OCI-LY3 (cell line): ENCODE measurements around the gene TMEM209.
"Not testable (repeated sequence)": the region's sequence is repeated elsewhere in the genome, so short reads cannot be mapped to it uniquely, and the experiment has no call there.

Source experiments
- H2AFZ ChIP-seq: fragments of 200-600, 300-600 bp; shearing (Covaris generic); 2 replicates; pipeline ENCODE4 v1.6.0; 2014; ENCODE audit warnings: antibody characterized with exemption, low read depth, low read length
- H3K27ac ChIP-seq: fragments of 200-600, 300-600 bp; sonication (generic); 2 replicates; pipeline ENCODE4 v1.5.1; 2014; ENCODE audit warnings: mild to moderate bottlenecking, low read length, moderate library complexity, mixed read lengths
- H3K27me3 ChIP-seq: fragments of 200-600, 300-600 bp; sonication (generic); 2 replicates; pipeline ENCODE4 v1.6.1; 2014; ENCODE audit warnings: low read depth, low read length, mixed read lengths
- H3K36me3 ChIP-seq: fragments of 200-600, 300-600 bp; sonication (generic); replicated peaks from 2 replicates; pipeline ENCODE3; 2014; ENCODE audit warnings: low read depth, low read length, mixed read lengths
- H3K4me1 ChIP-seq: fragments of 300-600, 200-600 bp; sonication (generic); 2 replicates; pipeline ENCODE4 v1.6.1; 2014; ENCODE audit warnings: low read length, mixed read lengths
- H3K4me2 ChIP-seq: fragments of 200-600, 300-600 bp; sonication (generic); 2 replicates; pipeline ENCODE4 v1.6.1; 2014; ENCODE audit warnings: low read length, mixed read lengths
- H3K4me3 ChIP-seq: fragments of 300-600, 200-600 bp; sonication (generic); 2 replicates; pipeline ENCODE4 v1.5.1; 2014; ENCODE audit warnings: antibody characterized with exemption, mild to moderate bottlenecking, low read length, moderate library complexity
- H3K79me2 ChIP-seq: fragments of 300-600, 200-600 bp; shearing (Covaris generic); 2 replicates; pipeline ENCODE4 v1.6.1; 2014; ENCODE audit warnings: mild to moderate bottlenecking, low read length, mixed read lengths
- H3K9ac ChIP-seq: fragments of 300-600, 200-600 bp; shearing (Covaris generic); 2 replicates; pipeline ENCODE4 v1.6.0; 2014; ENCODE audit warnings: mild to moderate bottlenecking, low read length, moderate library complexity
- H3K9me3 ChIP-seq: fragments of 200-600, 300-600 bp; shearing (Covaris generic); 2 replicates; pipeline ENCODE4 v1.6.1; 2014; ENCODE audit warnings: low read length, mixed read lengths; ENCODE audit not compliant: insufficient read depth
- H4K20me1 ChIP-seq: fragments of 200-600, 300-600 bp; sonication (generic); 2 replicates; pipeline ENCODE4 v1.6.1; 2016; ENCODE audit warnings: low read length, mixed read lengths; ENCODE audit not compliant: insufficient read depth
- EZH2phosphoT487 ChIP-seq: fragments of 200-600 bp; shearing (Covaris generic); IDR thresholded peaks from 2 replicates; pipeline ENCODE4 v1.6.1; 2018; ENCODE audit warnings: antibody characterized with exemption, mixed run types, low read depth
- TF ChIP-seq, protein P1 (sequence below): fragments of 200-600, 300-600 bp; sonication (generic); IDR thresholded peaks from 2 replicates; pipeline ENCODE4 v1.5.1; 2014; ENCODE audit warnings: antibody characterized with exemption, low read length, low read depth

Gene TMEM209

DNA sequence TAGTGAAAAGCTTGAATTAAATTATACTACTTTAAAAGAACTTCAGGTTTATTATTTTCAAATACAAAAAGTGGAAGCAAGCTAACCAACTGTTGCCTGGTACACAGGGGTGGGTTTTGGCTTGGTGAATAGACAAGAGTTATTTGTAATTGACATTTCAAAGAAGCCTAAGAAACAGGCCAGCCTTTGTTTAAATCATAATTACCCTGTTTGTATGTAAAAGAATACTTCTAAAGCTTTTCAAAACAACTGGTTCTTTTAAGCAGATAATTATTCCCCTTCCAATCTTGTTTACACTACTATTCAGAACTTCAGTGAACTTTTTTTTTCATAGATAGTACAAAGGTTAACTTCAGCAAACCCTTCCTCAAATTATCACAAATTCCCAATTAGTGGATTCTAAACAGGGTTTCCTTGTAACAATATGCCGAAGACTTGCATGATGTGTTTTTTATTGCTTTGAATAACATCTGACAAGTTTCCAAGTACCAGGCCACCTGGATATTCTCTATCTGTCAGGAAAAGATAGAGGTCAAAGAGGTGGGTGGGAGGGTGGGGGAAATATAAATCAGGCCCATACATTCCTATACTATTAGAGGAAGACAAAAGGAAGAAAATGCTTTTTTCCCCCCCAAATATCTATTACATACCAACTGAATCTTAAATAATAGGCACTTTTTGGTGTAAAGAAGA is 22.8 kb upstream of the TMEM209 start:
- no peaks in the 10 kb centered on the region for H3K27me3 ChIP-seq
- no peaks in the 10 kb centered on the region for H4K20me1 ChIP-seq
- H3K9me3 ChIP-seq: no peaks in the 10 kb centered on the region; the same call in 1 of the 2 replicates
- H2AFZ ChIP-seq: no peak overlapping the region
- no peak overlapping the region for H3K9ac ChIP-seq
- H3K27ac ChIP-seq: no peak overlapping the region
- no peak overlapping the region for H3K4me3 ChIP-seq
- no peak for TF ChIP-seq EZH2phosphoT487
- TF ChIP-seq, protein P1, sequence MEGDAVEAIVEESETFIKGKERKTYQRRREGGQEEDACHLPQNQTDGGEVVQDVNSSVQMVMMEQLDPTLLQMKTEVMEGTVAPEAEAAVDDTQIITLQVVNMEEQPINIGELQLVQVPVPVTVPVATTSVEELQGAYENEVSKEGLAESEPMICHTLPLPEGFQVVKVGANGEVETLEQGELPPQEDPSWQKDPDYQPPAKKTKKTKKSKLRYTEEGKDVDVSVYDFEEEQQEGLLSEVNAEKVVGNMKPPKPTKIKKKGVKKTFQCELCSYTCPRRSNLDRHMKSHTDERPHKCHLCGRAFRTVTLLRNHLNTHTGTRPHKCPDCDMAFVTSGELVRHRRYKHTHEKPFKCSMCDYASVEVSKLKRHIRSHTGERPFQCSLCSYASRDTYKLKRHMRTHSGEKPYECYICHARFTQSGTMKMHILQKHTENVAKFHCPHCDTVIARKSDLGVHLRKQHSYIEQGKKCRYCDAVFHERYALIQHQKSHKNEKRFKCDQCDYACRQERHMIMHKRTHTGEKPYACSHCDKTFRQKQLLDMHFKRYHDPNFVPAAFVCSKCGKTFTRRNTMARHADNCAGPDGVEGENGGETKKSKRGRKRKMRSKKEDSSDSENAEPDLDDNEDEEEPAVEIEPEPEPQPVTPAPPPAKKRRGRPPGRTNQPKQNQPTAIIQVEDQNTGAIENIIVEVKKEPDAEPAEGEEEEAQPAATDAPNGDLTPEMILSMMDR: no peak
- H3K79me2 ChIP-seq: no peaks in the 10 kb centered on the region
- H3K4me1 ChIP-seq: 0 out of 2 replicates have a peak, but pooled peaks cover 3% of the 10 kb centered on the region
- H3K4me2 ChIP-seq: no peak overlapping the region
- no peaks in the 10 kb centered on the region for H3K36me3 ChIP-seq

DNA sequence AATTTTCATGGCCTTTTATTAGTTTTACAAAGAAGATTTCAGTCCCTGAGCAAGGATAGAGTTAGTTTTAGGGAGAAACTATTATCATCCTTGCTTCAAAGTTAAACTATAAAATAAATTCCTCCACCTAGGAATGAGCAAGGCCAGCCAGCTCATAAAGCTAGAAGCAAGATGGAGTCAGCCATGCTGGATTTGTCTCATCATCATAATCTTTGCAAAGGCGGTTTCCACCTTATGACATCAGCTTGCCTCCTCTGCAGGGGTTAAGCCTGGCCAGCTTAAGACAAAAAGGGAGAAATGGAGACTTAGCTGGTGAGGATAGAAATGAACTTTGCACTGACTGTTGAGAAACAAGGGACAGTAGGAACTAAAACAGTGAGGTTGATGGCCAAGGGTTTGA is 21.1 kb upstream of the TMEM209 start:
- Histone ChIP-seq H3K79me2 (no peaks in the 10 kb centered on the region), H3K27ac (no peak overlapping the region), H3K4me1 (0 out of 2 replicates have a peak, but pooled peaks cover 3% of the 10 kb centered on the region), H3K9me3 (no peaks in the 10 kb centered on the region; the same call in 1 of the 2 replicates), H3K4me2 (no peak overlapping the region), H3K36me3 (no peaks in the 10 kb centered on the region), H3K27me3 (no peaks in the 10 kb centered on the region), H3K4me3 (no peak overlapping the region), H2AFZ (no peak overlapping the region), H3K9ac (no peak overlapping the region), H4K20me1 (no peaks in the 10 kb centered on the region)
- TF ChIP-seq, protein P1: no peak
- no peak for TF ChIP-seq EZH2phosphoT487

DNA sequence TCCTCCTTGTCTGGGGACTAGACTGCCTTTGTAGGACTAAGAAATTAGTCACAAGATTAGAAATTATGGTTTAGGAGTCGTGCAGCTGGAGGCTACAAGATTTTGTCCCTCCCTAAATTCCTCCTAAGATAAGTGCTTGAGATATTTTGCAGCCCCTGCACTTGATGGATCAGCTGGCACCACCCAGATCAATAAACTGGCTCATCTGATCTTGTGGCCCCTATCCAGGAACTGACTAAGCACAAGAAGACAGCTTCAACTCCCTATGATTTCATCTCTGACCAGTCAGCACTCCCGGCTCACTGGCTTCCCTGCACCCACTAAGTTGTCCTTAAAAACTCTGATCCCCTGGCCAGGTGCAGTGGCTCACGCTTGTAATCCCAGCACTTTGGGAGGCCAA is 19.7 kb upstream of the TMEM209 start:
- H3K4me1 ChIP-seq, H4K20me1 ChIP-seq, H3K79me2 ChIP-seq, H2AFZ ChIP-seq, H3K9me3 ChIP-seq, H3K9ac ChIP-seq, H3K36me3 ChIP-seq, H3K4me2 ChIP-seq, H3K27me3 ChIP-seq, H3K4me3 ChIP-seq, H3K27ac ChIP-seq: not testable (repeated sequence)

DNA sequence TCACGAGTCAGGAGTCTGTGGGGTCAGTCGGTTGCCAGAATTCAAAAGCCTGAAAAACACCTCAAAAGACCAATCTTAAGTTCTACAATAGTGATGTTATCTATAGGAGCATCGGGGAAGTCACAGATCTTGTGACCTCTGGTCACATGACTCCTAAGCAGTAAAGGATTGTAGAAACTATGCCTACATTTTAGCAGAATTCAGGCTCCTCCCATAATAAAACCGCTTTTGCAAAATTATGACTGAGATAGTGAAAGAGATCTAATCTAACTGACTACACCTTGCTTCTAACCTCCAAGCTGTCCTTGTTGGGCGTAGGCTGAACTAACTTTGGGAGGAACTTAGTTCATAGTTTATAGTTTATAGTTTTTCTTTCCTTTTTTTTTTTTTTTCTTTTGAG is 19.0 kb upstream of the TMEM209 start:
- H3K79me2 ChIP-seq: no peaks in the 10 kb centered on the region
- no peak overlapping the region for H3K27ac ChIP-seq
- TF ChIP-seq, protein P1: no peak
- no peak for TF ChIP-seq EZH2phosphoT487
- H3K27me3 ChIP-seq: no peaks in the 10 kb centered on the region
- no peaks in the 10 kb centered on the region for H4K20me1 ChIP-seq
- H3K9me3 ChIP-seq: no peaks in the 10 kb centered on the region; the same call in 1 of the 2 replicates
- no peak overlapping the region for H3K9ac ChIP-seq
- H3K4me2 ChIP-seq: no peak overlapping the region
- H3K4me3 ChIP-seq: no peak overlapping the region
- 0 out of 2 replicates have a peak, but pooled peaks cover 3% of the 10 kb centered on the region for H3K4me1 ChIP-seq
- H3K36me3 ChIP-seq: no peaks in the 10 kb centered on the region
- H2AFZ ChIP-seq: no peak overlapping the region
